A172 (cell line): ENCODE measurements around the gene SLC6A2. TPM values are rescaled to one million over a fixed set of nuclear protein-coding genes. Genes with fewer than 3 reads are reported as not detected.
"Not testable (repeated sequence)": the region's sequence is repeated elsewhere in the genome, so short reads cannot be mapped to it uniquely, and the experiment has no call there.

Source experiments
- DNase-seq: peaks from one replicate; pipeline ENCODE4 v3.0.0-alpha.2; 2015; ENCODE audit warnings: low spot score
- total RNA-seq: library from RNA; depleted of rRNA; stranded (reverse); fragments of >200 nt; shearing (Covaris generic); gene quantifications from 2 replicates; pipeline ENCODE4 v1.2.3, GENCODE V29; 2014; rRNA removed

Gene SLC6A2
- total RNA-seq = 6.4 and 7.4 TPM in 2 replicates

DNA sequence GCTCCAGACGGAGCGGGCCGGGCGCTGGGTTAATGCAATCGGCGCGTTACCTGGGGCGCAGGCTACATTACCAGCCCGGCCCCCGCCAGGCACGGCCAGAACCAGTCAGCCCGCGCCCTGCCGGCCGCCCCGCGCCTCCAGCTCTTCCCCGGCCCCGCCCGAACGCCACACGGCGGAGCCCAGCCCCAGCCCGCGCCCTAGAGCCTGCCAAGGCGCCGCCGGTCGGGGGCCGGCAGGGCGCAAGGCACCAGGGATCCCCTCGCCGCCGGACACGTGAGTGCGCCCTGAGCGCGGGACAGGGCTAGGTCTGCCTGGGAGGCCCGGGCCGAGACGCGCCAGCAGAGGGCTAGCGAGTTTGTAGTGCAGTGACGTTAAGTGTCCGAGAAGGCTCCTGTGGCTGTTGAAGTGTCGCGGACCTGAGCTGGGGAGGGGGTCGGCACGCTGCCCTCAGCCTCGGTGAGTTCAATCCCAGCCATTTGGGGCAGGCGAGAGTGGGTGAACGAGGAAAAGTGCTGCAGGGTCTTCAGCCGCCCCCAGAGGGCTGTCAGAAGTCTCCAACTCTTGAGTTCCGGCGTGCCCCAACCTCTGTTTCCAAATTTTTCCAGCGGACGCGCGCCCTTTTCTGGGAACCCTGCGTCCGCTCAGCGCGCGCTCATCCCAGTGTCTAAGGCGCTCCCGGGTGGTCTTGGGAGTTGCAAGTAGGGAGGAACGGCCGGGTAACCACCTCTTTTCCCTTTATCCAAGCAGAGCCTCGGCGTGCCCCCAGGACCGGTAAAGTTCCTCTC, at the start of gene SLC6A2:
Gene SLC6A2 (plus strand): TSS at position 92 of the 785 bp plus-strand sequence. CDS start 707 bp downstream, outside the sequence.
- no peak for DNase-seq

DNA sequence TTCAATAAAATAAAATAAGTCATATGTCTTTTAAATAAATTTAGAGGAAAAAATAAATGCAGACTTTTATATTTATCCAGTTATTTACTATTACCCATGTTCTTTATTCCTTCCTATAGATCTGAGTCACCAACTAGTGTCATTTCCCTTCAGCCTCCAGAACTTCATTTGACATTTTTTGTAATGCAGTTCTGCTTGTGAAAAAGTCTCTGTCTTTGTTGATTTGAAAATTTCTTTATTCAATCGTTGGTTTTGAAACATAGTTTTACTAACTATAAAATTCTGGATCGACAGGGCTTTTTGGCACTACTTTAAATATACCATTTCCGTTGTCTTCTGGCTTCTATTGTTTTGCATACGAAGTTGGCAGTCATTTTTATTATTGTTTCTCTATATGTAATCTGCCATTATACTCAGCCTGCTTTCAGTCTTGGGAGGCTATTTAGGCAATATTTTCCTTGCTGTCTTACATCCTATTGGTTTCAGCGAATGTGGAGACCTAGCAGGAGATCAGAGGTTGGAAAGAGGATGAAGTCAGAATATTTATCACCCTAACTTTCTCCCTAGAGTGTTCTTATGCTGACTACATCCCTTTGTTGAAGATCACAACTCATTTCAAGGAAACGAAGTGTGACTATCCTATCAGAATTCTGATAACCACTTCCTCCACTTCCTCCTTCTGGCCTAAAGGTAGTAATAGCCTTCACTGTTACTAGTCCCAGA, 42.0 kb upstream of the SLC6A2 start:
- no peak for DNase-seq

DNA sequence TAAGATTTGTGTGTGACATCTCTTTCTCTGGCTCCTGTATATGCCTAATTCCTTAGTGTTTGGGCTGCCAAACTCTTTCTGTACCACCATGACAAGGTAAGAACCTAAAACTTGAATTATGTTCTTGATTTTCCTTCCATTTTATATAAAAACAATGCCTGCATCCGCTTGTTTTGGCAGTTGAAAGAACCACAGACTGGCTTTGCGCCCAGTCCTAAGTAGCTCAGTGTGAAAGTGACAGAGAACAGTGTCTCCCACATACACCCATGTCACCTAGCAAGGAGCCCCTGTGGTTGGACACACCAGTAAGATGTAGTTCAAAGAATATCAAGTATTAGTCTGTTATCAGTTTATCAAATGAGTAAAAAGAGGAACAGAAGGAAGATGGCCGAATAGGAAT, 40.7 kb upstream of the SLC6A2 start:
- no peak for DNase-seq

DNA sequence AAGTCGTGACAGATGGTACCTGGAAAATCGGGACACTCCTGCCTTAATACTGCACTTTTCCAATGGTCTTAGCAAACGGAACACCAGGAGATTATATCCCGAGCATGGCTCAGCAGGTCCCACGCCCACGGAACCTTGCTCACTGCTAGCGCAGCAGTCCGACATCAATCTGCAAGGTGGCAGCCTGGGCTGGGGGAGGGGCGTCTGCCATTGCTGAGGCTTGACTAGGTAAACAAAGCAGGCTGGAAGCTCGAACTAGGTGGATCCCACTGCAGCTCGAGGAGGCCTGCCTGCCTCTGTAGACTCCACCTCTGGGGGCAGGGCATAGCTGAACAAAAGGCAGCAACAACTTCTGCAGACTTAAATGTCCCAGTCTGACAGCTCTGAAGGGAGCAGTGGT, 40.1 kb upstream of the SLC6A2 start:
- DNase-seq = not testable (repeated sequence)

DNA sequence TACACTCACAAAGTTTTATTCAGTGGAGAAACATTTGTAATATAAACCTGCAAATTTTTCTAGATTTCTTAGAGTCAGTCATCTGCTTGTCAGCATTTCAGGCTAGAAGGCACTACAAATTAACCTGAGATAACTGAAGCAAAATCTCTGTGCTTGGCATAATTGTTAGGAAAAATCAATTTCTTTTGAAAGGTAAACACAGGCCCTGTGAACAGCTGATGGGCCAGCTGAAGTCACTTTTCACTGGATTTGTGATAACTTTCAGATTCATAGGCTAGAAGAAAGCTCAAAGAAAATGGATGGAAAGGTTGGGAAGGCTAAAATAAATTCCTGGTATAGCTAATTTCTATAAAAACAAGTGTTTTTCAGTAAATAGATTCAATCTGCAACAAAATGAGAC, 34.0 kb upstream of the SLC6A2 start:
- no peak for DNase-seq

DNA sequence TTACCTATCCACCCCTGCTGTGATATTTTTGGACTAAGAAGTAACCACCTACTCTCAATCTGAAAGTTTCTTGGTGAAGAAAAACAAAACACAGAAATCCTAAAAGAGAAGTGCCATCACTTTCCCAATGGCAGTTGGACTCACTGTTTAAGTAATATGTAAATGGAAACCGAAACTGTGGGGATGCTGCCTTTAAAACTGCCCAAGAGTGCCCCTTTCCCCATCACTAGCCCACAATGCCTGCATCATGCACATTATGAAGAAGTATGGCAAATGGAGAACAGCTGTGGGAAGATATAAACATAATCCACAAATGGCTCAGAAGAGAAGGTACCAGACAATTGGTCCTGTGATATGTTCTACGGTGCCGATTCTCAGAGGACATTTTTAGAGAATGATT, 33.5 kb upstream of the SLC6A2 start:
- DNase-seq = no peak

DNA sequence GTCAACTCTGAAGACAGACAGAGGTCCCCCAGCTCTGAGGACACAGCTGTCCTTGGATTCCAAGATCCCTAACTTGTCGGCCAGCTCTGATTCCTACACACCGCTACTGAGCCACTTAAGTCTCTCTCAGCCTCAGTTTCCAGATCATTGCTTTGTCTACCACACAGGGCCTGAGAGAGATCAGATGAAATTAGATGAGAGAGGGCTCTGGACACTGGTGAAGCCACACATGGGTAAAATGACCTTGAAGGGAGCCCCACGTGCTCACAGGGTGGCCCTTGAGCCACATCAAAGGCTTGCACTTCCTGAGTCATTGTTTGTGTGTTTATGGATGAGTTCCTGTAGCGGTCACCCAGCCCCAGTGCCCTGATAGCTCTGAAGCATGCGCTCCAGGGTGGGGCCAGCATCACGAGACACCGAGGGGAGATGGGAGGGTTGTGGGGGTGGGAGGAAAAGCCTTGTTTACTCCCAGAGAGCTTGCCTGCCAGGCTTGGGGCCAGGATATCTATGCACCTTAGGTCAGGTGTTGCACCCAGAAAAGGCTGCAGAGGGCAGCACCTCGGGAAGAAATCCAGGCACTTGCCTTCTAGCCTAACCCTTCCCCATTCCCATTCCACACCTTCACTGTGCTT, 32.7 kb upstream of the SLC6A2 start:
- DNase-seq = peak; percentile 72

DNA sequence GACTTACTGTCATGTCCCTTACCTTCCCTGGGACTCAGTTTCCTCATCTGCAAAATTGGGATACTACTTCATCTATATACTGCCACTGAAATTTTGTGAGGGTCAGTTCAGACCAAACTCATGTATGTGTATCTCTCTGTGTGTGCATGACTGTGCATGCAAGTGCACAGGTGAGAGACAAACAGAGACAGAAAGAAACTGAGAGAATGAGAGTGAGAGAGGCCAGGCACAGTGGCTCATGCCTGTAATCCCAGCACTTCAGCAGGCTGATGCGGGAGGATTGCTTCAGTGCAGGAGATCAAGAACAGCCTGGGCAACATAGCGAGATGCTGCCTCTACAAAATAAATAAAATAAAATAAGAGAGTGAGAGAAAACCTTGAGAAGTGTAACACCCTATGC, 32.1 kb upstream of the SLC6A2 start:
- DNase-seq = no peak

DNA sequence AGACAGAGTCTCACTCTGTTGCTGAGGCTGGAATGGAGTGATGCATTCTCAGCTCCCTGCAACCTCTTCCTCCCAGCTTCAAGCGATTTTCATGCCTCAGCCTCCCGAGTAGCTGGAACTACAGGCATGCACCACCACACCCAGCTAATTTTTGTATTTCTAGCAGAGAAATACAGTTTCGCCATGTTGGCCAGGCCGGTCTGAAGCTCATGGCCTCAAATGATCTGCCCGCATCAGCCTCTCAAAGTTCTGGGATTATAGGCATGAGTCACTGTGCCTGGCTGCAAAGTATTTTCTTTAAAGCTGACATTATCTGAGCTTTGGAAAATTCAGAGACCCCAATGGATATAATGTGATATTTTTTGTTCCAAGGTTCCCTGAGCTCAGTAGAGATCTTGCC, 31.1 kb upstream of the SLC6A2 start:
- no peak for DNase-seq

DNA sequence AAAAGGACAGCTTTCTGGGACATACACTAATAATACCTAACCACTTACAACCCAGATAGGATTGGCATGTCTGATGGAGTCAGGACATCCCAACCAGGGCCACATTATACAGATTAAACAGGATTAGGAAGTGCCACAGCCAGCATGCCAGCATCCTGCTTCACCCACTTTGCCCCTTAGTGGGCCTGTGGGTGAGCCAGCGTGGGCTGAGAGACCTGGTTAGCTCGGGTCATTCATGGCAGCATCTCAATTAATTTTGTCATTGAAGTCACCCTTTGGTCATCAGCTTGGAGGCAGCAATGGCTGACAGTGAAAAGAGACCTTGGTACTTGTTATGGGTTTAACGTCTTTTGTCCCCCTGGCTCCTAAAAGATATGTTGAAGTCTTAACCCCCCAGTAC, 29.9 kb upstream of the SLC6A2 start:
- DNase-seq = no peak

DNA sequence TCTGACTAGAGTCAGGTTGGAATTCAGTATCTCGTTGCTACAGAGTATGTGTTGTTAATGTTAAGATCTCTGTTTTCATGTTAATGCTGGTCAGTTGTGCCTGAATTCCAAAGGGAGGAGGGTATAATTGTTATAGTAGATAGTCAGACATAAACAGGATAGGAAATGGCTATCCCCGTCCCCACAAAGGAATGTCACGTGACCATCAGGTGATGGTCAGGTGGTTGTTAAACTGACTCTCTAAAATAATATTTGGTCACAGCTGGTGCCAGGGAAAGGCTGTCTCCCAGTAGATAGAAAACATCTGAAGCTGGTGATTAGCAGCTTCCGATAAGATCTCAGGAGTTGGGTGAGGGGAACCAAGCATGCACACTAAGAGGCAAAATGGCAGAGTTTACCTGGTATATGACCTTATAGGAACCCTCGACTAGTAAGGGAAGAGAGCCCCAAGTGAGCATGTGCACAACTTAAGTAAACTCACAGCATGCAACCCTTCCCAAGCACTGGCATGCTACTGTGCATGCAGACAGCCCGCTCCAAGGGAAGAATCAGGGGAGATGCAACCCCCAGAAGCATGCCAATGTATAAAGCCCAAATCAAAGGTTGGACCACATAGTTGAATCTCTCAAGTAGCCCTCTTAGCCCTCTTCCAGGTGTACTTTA, 27.4 kb upstream of the SLC6A2 start:
- DNase-seq = no peak

DNA sequence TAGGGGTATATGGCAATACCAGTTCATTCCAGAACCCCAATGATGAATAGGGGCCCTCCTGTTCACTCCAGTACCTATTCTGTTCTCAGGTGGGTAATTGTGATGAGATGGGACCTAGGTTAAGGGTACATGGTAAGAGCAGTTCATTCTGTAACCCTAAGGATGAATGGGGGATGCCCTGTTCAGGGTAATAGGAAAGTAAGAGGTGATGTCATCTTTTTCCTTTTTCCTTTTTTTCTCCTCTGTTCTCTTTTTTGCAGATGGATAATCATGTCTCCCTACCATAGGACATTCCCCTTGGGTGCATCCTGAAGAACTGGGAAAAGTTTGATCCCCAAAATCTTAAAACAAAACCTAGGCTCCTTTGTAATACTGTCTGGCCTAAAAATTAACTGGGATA, 25.0 kb upstream of the SLC6A2 start:
- no peak for DNase-seq

DNA sequence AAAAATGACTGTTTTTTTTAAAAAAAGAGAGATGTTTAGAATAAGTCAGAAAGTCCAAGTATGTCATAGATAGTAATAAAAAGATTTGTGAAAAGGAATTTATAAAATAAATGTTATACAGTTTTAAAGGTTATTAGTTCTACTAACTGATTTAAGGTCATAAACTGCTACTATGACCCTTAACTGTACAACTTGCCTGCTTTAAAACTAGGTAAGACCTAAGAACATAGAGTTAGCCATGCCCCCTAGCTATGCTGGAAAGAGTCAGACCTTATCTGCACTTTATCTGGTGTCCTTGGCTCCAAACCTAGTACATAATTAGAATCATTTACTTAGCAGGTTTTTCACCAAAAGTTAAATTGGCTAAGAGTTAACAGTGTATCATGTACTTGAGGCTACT, 23.5 kb upstream of the SLC6A2 start:
- no peak for DNase-seq

DNA sequence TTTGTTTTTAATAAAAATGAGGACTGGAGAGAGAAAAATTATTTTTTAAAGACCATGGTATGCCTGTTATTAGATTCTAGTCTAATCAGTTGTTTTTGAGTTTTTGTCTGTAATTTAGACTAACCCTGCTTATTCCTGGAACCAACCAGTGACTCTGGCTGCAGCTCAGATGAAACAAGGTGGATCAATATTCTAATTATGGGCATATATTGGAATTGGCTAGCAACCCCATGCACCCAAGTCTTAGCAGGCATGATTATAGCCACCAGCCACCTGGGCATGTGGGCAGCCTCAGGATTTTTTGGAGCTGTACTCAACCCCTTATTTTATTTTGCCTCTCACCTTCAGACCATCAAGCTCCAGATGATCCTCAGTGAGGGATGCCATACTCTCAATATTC, 21.6 kb upstream of the SLC6A2 start:
- no peak for DNase-seq

DNA sequence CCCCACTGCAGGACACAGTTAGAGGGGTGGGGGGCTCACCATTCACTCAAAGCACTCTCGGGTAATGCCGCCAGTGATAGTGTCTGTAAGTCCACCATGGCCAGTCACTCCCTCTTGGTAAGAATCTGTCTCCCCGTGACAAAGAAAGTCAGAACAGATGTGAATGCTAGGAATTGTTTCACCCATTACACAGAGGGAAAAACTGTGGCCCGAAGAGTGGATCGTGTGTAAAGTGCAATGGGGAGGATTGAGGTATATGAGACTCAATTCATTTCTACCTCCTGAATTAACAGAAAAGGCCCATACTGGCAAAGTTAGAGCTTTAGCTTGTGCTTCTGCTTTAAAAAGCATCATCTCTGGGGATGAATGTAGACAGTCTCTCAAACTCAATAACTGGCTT, 17.5 kb upstream of the SLC6A2 start:
- no peak for DNase-seq

DNA sequence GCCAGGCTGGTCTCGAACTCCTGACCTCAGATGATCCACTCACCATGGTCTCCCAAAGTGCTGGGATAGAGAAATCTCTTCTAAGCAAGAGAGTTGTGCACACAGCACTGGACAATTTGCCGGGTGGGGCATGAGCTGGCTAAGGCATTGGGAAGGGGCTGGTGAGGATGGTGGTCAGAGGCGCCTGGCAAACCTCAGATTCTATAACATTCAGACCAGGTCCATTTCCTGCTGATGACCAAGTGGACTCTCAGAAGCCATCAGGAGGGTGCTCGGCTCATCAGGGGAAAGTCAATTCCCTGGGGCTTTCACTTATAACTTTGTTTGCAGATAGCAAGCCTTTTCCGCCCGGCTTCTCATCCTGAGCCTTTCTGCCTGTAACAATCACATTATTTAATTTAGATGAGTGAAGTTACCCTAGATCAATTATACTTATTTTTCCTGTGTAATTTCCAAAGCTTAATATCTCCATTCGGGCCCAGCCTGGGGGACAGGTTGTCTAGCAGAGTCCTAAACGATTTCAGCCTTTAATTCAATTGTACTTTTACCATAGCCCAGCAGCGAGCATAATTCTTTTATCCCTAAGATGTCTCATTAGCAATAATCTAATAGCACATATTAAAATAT, 15.0 kb upstream of the SLC6A2 start:
- no peak for DNase-seq

DNA sequence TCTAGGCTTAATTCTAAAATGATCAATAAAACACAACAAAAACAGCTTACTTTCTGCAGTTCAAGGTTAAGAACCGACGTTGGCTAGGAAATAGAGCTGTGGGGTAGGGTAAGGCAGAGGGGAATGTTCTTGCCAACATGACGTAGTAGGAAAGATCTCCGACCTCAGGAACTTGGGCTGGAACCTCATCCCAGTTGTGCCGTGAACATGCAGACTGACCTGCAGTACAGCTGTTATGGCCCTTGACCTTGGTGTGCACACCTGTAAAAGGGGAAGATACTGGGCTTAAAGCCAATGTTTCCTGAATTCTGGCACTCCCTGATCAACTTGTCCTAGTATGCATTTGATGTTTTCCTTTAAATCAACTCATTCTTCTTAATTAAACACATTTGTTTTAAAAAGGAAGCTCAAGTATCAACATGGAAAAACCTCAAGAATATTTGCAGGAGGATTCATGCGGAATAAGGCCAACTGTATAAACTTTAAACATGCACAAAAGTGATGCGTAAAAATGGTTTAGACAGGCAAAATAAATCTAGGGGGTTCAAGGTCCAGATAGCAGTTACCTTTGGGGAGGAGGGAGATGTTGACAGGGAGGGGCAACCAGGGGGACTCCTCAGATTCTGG, 14.2 kb upstream of the SLC6A2 start:
- DNase-seq = no peak

DNA sequence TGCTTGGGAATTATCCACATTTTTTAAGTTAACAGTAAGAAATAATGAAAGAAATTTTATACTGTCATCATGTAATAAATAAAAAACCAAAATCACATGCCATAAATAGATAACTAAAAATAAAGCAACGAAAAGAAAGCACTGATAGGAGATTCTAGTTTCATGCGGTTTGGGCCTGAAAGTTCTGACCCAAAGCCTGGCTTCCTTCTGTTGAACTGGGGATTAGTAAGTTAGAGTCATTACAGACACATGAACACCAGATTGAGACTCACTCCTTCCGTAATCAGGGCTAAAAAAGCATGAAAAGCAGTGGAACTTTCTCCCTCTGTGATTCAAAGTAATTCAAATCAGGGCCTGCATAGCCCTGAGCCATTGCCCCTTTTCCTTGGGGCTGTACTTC, 13.2 kb upstream of the SLC6A2 start:
- DNase-seq = no peak

DNA sequence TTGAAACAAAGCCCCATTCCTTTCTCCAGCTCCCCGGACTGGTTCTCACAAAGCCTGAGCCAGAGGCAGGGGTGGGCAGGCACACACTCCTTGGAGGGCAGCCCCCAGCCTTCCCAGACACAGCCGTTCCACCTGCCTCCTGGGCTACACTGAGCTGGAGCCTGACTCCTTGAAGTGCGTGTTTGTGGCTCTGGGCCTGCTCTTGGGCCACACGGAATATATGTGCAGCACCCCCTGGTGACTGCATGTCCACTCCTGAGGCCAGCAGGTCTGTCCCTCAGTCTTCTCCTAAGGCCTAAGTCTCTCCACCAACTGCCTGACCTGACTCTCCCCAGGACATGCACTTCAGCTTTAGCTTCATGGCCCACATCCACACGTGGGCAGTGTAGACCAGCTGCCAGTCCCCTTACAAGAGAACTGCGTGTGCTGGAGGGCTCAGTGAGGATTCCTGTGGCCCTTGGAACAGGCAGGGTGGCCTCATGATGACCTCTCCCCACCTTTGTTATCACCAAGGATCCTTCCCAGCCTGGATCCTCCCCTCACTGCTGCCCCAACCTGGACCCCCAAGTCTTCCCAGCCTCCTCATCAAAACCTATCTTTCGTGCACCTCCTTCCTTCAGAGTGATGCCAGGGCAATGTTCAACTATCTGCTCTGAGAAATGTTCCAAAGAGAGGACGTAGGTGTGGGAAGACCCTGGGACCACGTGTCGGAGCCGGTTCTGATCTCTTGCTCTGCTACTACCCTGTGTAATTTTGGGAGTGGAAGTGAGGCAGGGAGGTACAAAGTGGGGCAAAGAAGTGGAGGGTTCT, 12.4 kb upstream of the SLC6A2 start:
- DNase-seq = no peak

DNA sequence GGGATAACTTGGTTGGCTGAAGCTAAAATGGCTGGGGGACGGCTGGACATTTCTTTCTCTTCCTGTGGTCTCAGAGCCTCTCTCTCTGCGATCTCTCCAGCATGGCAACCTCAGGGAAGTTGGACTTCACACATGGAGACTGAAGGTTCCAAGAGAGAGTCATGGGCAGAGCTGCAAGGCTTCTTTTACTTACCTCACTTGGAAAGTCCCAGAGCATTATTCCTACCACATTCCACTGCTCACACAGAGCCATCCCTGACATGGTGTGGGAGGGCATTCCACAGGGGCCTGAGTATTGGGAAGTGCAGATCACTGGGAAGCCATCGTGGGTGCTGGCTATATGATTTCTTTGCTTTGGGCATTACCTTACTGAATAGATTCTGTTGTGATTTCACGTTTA, 9.8 kb upstream of the SLC6A2 start:
- DNase-seq = no peak

DNA sequence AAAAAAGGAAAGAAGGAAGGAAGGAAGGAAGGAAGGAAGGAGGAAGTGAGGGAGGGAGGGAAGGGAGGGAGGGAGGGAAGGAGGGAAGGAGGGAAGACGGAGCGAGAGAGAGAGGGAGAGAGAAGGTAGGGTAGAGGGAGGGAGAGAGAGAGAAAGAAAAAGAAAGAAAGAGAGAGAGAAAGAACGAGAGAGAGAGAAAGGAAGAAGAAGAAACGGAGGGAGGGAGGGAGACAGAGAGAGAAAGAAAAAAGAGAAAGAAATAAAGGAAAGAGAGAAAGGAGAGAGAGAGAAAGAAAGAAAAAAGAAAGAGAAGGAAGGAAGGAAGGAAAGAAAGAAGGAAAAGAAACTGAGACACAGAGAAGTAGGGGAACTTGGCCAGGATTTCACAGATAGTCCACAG, 8.4 kb upstream of the SLC6A2 start:
- DNase-seq = no peak
